OCI-LY1 (cell line): ENCODE data around the gene SPARC.
"Not testable (repeated sequence)": the region's sequence is repeated elsewhere in the genome, so short reads cannot be mapped to it uniquely, and the experiment has no call there.

Source experiments
- H2AFZ ChIP-seq: fragments of 200-600 bp; sonication (generic), shearing (Covaris generic); 2 replicates; pipeline ENCODE4 v1.6.0; 2014; ENCODE audit warnings: antibody characterized with exemption, mild to moderate bottlenecking, low read length
- H3F3A ChIP-seq: fragments of 200-600 bp; sonication (generic), shearing (Covaris generic); 2 replicates; pipeline ENCODE4 v1.6.0; 2014; ENCODE audit warnings: mild to moderate bottlenecking, antibody characterized with exemption, low read length, moderate library complexity; ENCODE audit not compliant: insufficient read depth
- H3K27ac ChIP-seq: fragments of 200-600 bp; sonication (generic); 2 replicates; pipeline ENCODE4 v1.5.1; 2014; ENCODE audit warnings: low read length, mixed run types, mild to moderate bottlenecking, low read depth; ENCODE audit not compliant: poor library complexity, severe bottlenecking
- H3K27me3 ChIP-seq: fragments of 200-600 bp; sonication (generic); 2 replicates; pipeline ENCODE4 v1.6.0; 2014; ENCODE audit warnings: antibody characterized with exemption, mild to moderate bottlenecking, low read length, moderate library complexity; ENCODE audit not compliant: insufficient read depth
- H3K36me3 ChIP-seq: fragments of 200-600 bp; sonication (generic); 2 replicates; pipeline ENCODE4 v1.6.1; 2014; ENCODE audit warnings: mild to moderate bottlenecking, antibody characterized with exemption, low read length, moderate library complexity, mixed read lengths; ENCODE audit not compliant: insufficient read depth
- H3K4me1 ChIP-seq: fragments of 200-600 bp; sonication (generic); 2 replicates; pipeline ENCODE4 v1.5.1; 2014; ENCODE audit warnings: mild to moderate bottlenecking, low read length, moderate library complexity; ENCODE audit not compliant: insufficient read depth, severe bottlenecking
- H3K4me2 ChIP-seq: fragments of 200-600 bp; sonication (generic), shearing (Covaris generic); 2 replicates; pipeline ENCODE4 v1.6.1; 2014; ENCODE audit warnings: low read length
- H3K4me3 ChIP-seq: fragments of 200-600 bp; sonication (generic); 2 replicates; pipeline ENCODE4 v1.5.1; 2014; ENCODE audit warnings: low read length, low read depth, mild to moderate bottlenecking, mixed read lengths; ENCODE audit not compliant: poor library complexity, severe bottlenecking
- H3K79me2 ChIP-seq: fragments of 200-600 bp; shearing (Covaris generic); 2 replicates; pipeline ENCODE4 v1.6.1; 2016; ENCODE audit warnings: mixed run types, low read length, mixed read lengths; ENCODE audit not compliant: insufficient read depth
- H3K9ac ChIP-seq: fragments of 200-600 bp; sonication (generic), shearing (Covaris generic); 2 replicates; pipeline ENCODE4 v1.6.1; 2014; ENCODE audit warnings: mild to moderate bottlenecking, low read length, mixed read lengths
- H3K9me2 ChIP-seq: fragments of 200-600 bp; sonication (generic), shearing (Covaris generic); 2 replicates; pipeline ENCODE4 v1.6.1; 2014; ENCODE audit warnings: low read depth, mild to moderate bottlenecking, low read length, mixed read lengths
- H3K9me3 ChIP-seq: fragments of 200-600 bp; shearing (Covaris generic); 2 replicates; pipeline ENCODE4 v1.6.1; 2014; ENCODE audit warnings: low read length, mixed read lengths
- H4K20me1 ChIP-seq: fragments of 200-600 bp; sonication (generic), shearing (Covaris generic); 2 replicates; pipeline ENCODE4 v1.6.0; 2016; ENCODE audit warnings: mild to moderate bottlenecking, low read length; ENCODE audit not compliant: insufficient read depth
- CTCF ChIP-seq: fragments of 200-600 bp; sonication (generic), shearing (Covaris generic); IDR thresholded peaks from 2 replicates; pipeline ENCODE4 v1.5.1; 2017; ENCODE audit warnings: mild to moderate bottlenecking, antibody characterized with exemption, low read length, moderate library complexity, mixed read lengths
- EZH2 ChIP-seq: fragments of 200-600 bp; sonication (generic), shearing (Covaris generic); IDR thresholded peaks from 2 replicates; pipeline ENCODE4 v1.8.0; 2017; ENCODE audit warnings: borderline replicate concordance, mixed run types, mild to moderate bottlenecking, antibody characterized with exemption, low read length, moderate library complexity, mixed read lengths

The SPARC gene

GRCh38 chr5:151700296-151700695 lies 13.6 kb upstream of the SPARC start:
- H3K9me3 ChIP-seq: no peaks in the 10 kb centered on the region
- no peak overlapping the region for H3K9ac ChIP-seq
- no peaks in the 10 kb centered on the region for H3K9me2 ChIP-seq
- H3F3A ChIP-seq: no peaks in the 10 kb centered on the region
- H2AFZ ChIP-seq: no peak overlapping the region
- H3K36me3 ChIP-seq: no peaks in the 10 kb centered on the region
- no peaks in the 10 kb centered on the region for H3K4me1 ChIP-seq
- no peaks in the 10 kb centered on the region for H3K79me2 ChIP-seq
- no peak overlapping the region for H3K4me2 ChIP-seq
- no peak overlapping the region for H3K4me3 ChIP-seq
- H4K20me1 ChIP-seq: no peaks in the 10 kb centered on the region
- TF ChIP-seq CTCF (no peak), EZH2 (no peak)
- H3K27me3 ChIP-seq: no peaks in the 10 kb centered on the region
- H3K27ac ChIP-seq: no peak overlapping the region

- Histone ChIP-seq H3K27ac (no peak overlapping the region), H3K79me2 (no peaks in the 10 kb centered on the region), H3K9me3 (no peaks in the 10 kb centered on the region), H3K4me1 (no peaks in the 10 kb centered on the region), H3K4me2 (no peak overlapping the region), H3K27me3 (no peaks in the 10 kb centered on the region), H4K20me1 (no peaks in the 10 kb centered on the region), H3K9me2 (no peaks in the 10 kb centered on the region), H3K4me3 (no peak overlapping the region), H2AFZ (no peak overlapping the region), H3F3A (no peaks in the 10 kb centered on the region), H3K9ac (no peak overlapping the region), H3K36me3 (no peaks in the 10 kb centered on the region)
- TF ChIP-seq CTCF (no peak), EZH2 (no peak)
Observed at GRCh38 chr5:151699071-151699901, 12.6 kb upstream of the SPARC start.

- not testable (repeated sequence) for H3K4me1 ChIP-seq, H3K27me3 ChIP-seq, H3K4me2 ChIP-seq, H4K20me1 ChIP-seq, H3K27ac ChIP-seq, H2AFZ ChIP-seq, H3K9me2 ChIP-seq, H3K79me2 ChIP-seq, H3F3A ChIP-seq, H3K9me3 ChIP-seq, H3K4me3 ChIP-seq, H3K36me3 ChIP-seq, H3K9ac ChIP-seq
Observed at GRCh38 chr5:151698081-151698480, 11.4 kb upstream of the SPARC start.

- H3F3A ChIP-seq: no peaks in the 10 kb centered on the region
- no peak overlapping the region for H3K9ac ChIP-seq
- no peak overlapping the region for H3K4me2 ChIP-seq
- no peaks in the 10 kb centered on the region for H3K9me2 ChIP-seq
- no peaks in the 10 kb centered on the region for H3K79me2 ChIP-seq
- TF ChIP-seq EZH2: no peak
- TF ChIP-seq CTCF: no peak
- no peak overlapping the region for H2AFZ ChIP-seq
- H3K4me3 ChIP-seq: no peak overlapping the region
- H3K4me1 ChIP-seq: no peaks in the 10 kb centered on the region
- H3K27ac ChIP-seq: no peak overlapping the region
- H3K36me3 ChIP-seq: no peaks in the 10 kb centered on the region
- no peaks in the 10 kb centered on the region for H3K9me3 ChIP-seq
- no peaks in the 10 kb centered on the region for H4K20me1 ChIP-seq
- H3K27me3 ChIP-seq: no peaks in the 10 kb centered on the region
Observed at GRCh38 chr5:151697452-151697851, 10.7 kb upstream of the SPARC start.
